HL-60 (cell line): ENCODE results near the gene EFNA1.

Experiments
- SPI1 ChIP-seq: IDR thresholded peaks from 2 replicates; pipeline ENCODE4 v1.6.1; 2012; ENCODE audit warnings: low read depth, mild to moderate bottlenecking, borderline replicate concordance
- TF ChIP-seq, protein P1 (sequence below): IDR thresholded peaks from one replicate; pipeline ENCODE4 v1.5.1; 2011; ENCODE audit warnings: low read length, control low read depth, inconsistent platforms; ENCODE audit not compliant: insufficient read depth

DNA sequence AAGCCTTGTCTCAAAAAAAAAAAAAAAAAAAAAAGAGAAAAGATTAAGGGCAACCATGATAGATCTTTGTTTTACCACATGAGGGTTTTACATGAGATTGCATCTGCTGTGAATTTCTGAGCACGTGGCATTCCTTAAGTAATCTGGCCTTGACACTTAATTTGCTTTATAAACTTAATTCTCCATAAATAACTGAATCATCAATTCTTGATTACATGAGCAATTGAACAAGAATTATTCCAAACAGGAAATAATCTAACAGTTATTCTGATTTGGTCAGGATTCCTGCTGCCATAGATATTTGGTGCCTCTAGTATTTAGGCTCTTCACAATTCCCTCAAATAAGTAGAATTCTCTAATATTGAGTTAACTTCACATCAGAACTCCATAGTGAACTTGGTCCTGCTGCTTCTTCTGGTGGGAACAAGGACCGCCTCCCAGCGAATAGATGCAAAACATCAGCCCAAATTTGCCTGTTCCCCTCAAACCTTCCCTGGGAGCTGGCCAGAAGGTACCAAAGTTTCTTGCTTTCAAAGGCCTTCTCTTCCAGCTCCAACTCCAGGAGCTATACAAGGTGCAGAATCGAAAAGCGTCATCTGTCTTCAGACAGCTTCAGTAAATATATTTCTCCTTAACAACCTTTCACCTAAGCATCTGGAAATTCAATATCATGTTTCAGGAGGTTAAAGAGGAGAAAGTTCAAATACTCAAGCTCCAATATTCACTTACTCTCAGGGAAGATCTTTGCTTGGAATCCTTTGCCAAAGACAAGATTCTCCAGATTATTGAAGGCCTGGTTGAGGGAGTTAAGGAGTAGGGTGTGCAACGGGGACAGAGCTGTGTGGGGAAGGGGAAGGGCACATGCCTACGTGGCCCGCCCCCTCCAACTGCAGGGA is 44.4 kb downstream of the EFNA1 start:
- TF ChIP-seq, protein P1, sequence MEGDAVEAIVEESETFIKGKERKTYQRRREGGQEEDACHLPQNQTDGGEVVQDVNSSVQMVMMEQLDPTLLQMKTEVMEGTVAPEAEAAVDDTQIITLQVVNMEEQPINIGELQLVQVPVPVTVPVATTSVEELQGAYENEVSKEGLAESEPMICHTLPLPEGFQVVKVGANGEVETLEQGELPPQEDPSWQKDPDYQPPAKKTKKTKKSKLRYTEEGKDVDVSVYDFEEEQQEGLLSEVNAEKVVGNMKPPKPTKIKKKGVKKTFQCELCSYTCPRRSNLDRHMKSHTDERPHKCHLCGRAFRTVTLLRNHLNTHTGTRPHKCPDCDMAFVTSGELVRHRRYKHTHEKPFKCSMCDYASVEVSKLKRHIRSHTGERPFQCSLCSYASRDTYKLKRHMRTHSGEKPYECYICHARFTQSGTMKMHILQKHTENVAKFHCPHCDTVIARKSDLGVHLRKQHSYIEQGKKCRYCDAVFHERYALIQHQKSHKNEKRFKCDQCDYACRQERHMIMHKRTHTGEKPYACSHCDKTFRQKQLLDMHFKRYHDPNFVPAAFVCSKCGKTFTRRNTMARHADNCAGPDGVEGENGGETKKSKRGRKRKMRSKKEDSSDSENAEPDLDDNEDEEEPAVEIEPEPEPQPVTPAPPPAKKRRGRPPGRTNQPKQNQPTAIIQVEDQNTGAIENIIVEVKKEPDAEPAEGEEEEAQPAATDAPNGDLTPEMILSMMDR: no peak
- peak; percentile 2; the same call in 1 of the 2 replicates for TF ChIP-seq SPI1
